K562 (cell line): Measurements from ENCODE around the gene KNL1.

Experiments used
- HDAC1 ChIP-seq, 2 experiments: fragments of 450-650 bp; IDR thresholded peaks; 2 replicates each; pipeline ENCODE4 v1.6.1; 2016 to 2017; ENCODE audit warnings: inconsistent platforms in 1 of 2, mild to moderate bottlenecking in 1 of 2, moderate library complexity in 1 of 2
- KDM1A ChIP-seq, 2 experiments: fragments of 450-650 bp; IDR thresholded peaks; 2 replicates each; pipeline ENCODE4 v1.6.1; 2016; ENCODE audit warnings: mild to moderate bottlenecking in 2 of 2
- TARDBP ChIP-seq: fragments of 450-650 bp; IDR thresholded peaks from 2 replicates; pipeline ENCODE4 v1.6.1; 2016
- TSC22D4 ChIP-seq: fragments of 450-650 bp; IDR thresholded peaks from 2 replicates; pipeline ENCODE4 v1.6.1; 2016; ENCODE audit warnings: missing genetic modification characterization, missing biosample characterization, control low read depth
- ZNF124 ChIP-seq: sonication (generic); formaldehyde crosslinking; IDR thresholded peaks from 2 replicates; pipeline ENCODE4 v1.8.1; 2022; ENCODE audit warnings: missing genetic modification reagents
- ZNF253 ChIP-seq: fragments of 250-450 bp; sonication (Bioruptor Pico); conservative IDR thresholded peaks from 2 replicates; pipeline ENCODE4 v1.6.1; 2021; ENCODE audit warnings: mild to moderate bottlenecking
- ZNF274 ChIP-seq: IDR thresholded peaks from 2 replicates; pipeline ENCODE4 v1.6.1; 2011; ENCODE audit warnings: low read depth, mild to moderate bottlenecking, low read length, moderate library complexity, borderline replicate concordance
- TF ChIP-seq, protein P1 (sequence below), 3 experiments: IDR thresholded peaks in 2 of 3; conservative IDR thresholded peaks in 1 of 3; 2 replicates each; pipeline ENCODE4 v1.5.1; 2011 to 2012; ENCODE audit warnings: low read length in 3 of 3, mild to moderate bottlenecking in 3 of 3, control low read depth in 2 of 3, improper control_type of control experiment in 1 of 3, inconsistent platforms in 1 of 3, low read depth in 1 of 3, mixed read lengths in 1 of 3, moderate library complexity in 1 of 3; ENCODE audit not compliant: insufficient read depth in 2 of 3
- TF ChIP-seq, protein P2 (sequence below): fragments of 450-650 bp; formaldehyde crosslinking; IDR thresholded peaks from 2 replicates; pipeline ENCODE4 v1.4.0; 2022; ENCODE audit warnings: missing genetic modification characterization

DNA sequence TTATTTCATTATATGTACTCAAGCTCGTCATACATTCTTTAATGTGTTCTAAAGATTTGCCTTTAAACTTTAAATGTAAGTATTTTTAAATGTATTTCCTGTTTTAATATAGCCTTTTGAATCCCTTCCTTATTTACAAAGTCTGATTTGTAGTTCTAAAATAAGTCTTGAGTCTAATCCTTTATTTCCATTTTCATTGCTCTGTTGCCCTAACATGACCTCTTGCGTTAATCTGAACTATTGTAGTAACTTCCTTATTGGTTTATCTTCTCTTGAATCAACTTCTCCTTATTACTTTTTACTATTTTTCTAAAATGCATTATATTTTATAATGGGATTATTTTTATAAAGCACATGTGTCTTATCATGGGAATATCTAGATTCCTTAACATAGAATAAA, 24.0 kb downstream of the KNL1 start:
- no peak for TF ChIP-seq HDAC1 (IDR thresholded peaks at IDR 0.05)
- TF ChIP-seq ZNF124: no peak
- TF ChIP-seq ZNF253 (CRISPR knock-in tag): no peak
- TF ChIP-seq KDM1A (IDR thresholded peaks at IDR 0.05): no peak
- no peak for TF ChIP-seq ZNF274
- TF ChIP-seq TSC22D4 (tag): no peak
- TF ChIP-seq, protein P1, sequence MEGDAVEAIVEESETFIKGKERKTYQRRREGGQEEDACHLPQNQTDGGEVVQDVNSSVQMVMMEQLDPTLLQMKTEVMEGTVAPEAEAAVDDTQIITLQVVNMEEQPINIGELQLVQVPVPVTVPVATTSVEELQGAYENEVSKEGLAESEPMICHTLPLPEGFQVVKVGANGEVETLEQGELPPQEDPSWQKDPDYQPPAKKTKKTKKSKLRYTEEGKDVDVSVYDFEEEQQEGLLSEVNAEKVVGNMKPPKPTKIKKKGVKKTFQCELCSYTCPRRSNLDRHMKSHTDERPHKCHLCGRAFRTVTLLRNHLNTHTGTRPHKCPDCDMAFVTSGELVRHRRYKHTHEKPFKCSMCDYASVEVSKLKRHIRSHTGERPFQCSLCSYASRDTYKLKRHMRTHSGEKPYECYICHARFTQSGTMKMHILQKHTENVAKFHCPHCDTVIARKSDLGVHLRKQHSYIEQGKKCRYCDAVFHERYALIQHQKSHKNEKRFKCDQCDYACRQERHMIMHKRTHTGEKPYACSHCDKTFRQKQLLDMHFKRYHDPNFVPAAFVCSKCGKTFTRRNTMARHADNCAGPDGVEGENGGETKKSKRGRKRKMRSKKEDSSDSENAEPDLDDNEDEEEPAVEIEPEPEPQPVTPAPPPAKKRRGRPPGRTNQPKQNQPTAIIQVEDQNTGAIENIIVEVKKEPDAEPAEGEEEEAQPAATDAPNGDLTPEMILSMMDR (IDR thresholded peaks at IDR 0.05 in 2 of 3, conservative IDR thresholded peaks at IDR 0.05 in 1 of 3; ENCODE audit: insufficient read depth in 2 of 3, low read depth in 1 of 3, low read length in 3 of 3): no peak
- TF ChIP-seq, protein P2, sequence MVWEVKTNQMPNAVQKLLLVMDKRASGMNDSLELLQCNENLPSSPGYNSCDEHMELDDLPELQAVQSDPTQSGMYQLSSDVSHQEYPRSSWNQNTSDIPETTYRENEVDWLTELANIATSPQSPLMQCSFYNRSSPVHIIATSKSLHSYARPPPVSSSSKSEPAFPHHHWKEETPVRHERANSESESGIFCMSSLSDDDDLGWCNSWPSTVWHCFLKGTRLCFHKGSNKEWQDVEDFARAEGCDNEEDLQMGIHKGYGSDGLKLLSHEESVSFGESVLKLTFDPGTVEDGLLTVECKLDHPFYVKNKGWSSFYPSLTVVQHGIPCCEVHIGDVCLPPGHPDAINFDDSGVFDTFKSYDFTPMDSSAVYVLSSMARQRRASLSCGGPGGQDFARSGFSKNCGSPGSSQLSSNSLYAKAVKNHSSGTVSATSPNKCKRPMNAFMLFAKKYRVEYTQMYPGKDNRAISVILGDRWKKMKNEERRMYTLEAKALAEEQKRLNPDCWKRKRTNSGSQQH (CRISPR knock-in tag): no peak
- no peak for TF ChIP-seq TARDBP
